Anterior cingulate cortex (tissue), 58 donors: ENCODE results near the gene PHF13.
A peak's percentile ranks its signal among the peaks of the same experiment; 100 is the strongest.

Experiments used
- DNase-seq, 58 donors: peaks; one replicate each; lab custom pipeline; 2025; lab: John Stamatoyannopoulos, UW

The PHF13 gene

DNA sequence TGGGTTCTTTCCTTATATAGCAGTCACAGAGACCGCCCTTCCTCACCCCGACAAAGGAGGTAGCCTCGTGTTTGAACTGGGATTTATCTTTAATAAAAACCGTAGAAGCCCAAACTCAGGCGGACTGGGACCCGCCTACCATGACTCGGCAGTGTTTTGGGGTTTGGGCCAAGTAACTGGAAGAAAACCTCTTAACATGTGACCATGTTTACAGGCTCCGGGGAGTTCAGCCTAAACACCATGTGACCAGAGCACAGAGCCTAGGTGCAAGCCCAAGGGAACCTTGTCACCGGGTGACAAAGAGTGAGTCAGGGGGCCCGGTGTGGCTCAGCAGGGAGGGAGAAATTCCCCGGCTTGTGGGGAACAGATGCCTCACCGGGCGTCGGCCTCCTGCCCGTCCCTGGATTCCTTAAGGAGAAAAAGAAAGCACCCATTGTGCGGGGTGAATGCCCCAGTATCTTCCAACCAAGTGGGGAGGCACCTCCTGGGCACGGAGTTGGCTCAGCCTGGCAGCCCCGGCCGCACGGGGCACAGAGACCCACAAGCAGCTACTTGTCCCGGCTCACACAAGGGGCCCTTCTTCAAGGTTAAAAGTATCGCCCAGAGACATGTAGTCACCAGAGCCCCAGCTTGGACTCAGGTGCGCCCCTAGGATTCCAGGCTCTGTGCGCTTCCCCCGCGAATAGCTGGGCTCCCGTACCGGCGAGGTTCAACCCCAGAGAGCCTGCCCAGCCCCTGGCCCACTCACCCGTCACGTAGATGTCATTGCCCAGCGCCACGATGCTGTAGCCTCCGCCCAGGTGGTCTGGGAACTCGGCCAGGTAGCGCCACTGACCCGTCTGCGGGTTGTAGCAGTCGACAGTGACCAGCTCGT lies 12.2 kb upstream of the PHF13 start:
- DNase-seq = peak in 52 of 58 donors; percentile 26 to 87 (median 67)

DNA sequence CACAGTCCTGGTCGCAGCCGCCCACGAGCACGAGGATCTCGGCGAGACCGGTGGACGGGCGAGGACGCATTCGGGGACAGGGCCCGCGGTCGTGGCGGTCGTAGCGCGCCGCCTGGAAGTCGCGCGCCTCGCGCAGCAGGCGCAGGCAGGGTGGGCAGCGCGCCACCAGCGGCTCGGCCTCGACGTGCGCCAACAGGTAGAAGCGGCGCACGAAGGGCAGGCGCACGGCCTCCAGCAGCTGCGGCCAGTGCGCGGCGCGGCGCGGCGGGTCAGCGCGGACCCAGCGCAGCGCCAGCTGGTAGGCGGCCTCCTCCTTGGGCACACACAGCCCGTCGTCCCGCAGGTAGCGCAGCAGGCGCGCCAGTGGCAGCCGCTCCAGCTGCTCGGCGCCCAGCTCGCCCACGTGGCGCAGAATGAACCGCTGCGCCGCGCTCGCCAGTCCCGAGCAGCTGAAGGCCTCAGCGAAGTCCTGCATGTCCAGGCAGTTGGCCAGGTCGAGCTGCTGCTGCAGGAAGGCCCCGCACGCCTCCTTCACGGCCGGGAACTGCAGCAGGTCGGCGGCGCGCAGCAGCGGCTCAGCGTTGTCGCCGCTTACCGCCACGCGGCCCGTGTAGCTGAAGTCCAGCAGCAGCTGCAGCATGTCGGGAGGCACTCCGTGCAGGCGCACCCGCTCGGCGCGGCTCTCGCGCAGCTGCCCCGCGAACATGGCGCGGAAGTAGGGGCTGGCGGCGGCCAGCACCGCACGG lies 11.4 kb upstream of the PHF13 start:
- DNase-seq = peak in 37 of 58 donors; percentile 33 to 76 (median 60)

DNA sequence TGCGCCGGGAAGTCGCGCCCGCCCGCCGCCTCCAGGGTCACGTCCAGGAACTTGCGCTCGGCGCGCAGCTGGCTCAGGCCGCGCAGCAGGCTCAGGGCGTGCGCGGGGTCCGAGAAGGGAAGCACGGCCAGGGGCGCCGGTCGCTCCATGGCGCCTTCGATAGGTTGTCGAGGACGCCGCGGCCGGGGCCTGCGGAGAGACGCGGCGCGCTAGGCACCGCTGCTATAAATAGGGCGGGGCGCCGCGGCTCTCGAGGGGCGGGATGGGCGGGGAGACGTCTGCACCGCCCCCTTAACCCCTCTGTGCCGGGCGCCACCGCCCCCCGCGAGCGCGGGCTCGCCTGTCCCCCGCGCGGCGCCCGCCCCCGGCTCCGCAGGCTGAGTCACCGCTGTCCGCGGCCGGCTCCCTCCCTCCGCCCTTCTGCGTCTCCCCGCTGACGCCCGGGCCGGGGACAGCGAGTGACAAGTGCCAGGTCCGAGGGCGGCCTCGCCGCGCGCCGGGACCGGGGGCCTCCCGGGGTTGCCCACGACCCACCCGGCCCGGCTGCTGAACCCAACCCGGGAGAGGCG lies 10.8 kb upstream of the PHF13 start, which contains the start of gene KLHL21:
Gene KLHL21, minus strand, starts transcription at position 201 of the 569 bp plus-strand sequence. Its CDS starts 52 bp downstream, at position 149.
- peak in 55 of 58 donors; percentile 43 to 96 (median 87) for DNase-seq

GRCh38 chr1:6603238-6603914 lies 10.2 kb upstream of the PHF13 start:
- DNase-seq = peak in 47 of 58 donors; percentile 23 to 96 (median 82)

GRCh38 chr1:6603915-6604558 lies 9.5 kb upstream of the PHF13 start:
- DNase-seq = peak in 44 of 58 donors; percentile 21 to 75 (median 55)

DNA sequence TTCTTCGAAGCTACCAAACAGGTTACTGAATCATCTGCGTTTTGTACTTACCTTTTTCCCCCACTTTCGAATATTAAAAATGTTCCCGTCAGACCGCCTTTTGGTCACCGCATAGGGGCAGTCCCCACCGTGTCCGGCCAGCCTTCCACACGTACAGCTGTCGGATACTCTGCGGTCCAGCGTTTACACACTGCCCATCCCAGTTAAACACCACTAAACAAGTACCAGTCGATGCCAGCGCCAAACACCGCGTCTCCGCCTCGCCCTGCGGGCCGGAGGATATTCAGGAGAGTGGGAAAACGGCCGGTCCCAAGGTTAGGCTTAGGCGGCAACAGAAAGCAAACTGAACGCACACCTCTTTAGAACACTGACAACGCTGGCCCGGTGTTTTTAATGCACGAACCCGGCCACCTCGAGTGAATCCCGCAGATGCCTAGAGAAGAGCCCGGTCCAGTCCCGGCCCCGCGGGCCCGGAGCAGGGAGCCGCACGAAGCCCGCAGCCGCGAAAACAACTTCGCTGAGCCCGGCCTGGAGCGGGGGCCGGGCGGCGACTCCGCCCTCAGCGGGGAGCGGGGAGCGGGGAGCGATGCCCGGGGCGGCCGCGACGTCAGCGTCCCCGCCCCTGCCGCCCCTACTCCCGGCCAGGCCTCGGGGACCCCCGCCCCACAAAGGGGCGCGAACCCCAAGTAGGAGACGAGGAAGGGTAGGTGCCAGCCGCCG lies 730 bp upstream of the PHF13 start:
- DNase-seq = peak in 22 of 58 donors; percentile 33 to 81 (median 64)

GRCh38 chr1:6614019-6614928 lies 743 bp downstream of the PHF13 start:
- peak in 31 of 58 donors; percentile 13 to 66 (median 35) for DNase-seq

DNA sequence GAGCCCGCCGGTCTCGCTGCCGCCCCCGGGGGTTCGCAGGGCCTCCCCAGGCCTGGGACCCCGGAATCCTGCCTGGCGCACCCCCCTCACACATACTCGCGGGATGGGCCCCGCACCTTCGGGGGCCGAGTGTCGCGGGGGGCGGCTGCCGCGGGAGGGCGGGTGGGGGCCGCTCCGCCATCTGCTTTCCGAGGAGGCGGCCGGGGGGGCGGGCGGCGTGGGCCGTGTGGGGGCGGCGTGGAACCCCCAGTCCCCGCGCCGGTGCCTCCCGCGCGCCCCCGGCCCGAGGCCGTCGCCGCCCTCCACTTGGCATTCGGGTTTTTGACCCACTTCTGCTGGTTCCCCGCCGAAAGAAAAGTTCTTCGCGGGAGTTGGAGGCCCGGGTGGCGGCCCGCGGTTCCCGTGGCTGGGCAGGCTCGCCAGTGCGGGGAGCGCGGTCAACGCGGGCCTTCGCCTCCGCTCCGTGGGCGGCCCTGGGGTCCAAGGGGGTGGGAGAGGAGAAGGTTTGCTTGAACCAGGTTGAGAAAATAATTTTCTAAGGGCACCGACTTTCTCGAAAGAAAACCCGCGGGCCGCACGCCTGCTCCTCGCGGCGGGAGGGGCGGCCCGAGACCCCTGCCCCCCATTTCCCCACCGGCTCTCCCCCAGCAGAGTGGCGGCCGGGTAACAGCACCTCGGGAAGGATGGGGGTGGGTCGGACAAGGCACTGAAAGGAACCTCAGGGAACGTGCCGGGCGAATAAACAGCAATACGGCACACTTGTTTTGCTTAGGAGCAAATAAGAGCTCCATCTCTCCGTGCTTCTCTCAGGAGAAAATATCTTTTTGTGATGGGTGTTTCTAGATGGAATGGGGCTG lies 1.6 kb downstream of the PHF13 start:
- no peak for DNase-seq

DNA sequence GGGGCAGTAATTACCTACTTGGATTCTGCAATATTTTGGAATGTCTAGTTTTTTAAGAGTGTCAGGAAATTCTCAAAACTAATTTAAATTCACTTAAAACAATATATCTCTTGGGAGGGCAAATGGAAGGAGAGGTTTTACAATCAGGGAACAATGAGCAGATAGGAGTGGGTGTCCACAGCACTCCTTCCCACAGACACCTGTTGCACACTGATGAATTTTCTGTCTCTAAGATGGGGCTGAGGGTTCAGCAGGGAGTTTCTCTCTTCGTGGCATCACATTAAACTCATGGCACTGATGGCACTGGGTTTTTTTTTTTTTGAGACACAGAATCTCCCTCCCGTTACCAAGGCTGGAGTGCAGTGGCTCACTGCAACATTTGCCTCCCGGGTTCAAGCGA lies 5.5 kb downstream of the PHF13 start:
- no peak for DNase-seq

GRCh38 chr1:6621429-6622391 lies 8.2 kb downstream of the PHF13 start:
- no peak for DNase-seq

- no peak for DNase-seq
Measured at GRCh38 chr1:6622396-6623152, 9.0 kb downstream of the PHF13 start.

- DNase-seq = no peak
Measured at GRCh38 chr1:6623269-6623965, 9.9 kb downstream of the PHF13 start.

DNA sequence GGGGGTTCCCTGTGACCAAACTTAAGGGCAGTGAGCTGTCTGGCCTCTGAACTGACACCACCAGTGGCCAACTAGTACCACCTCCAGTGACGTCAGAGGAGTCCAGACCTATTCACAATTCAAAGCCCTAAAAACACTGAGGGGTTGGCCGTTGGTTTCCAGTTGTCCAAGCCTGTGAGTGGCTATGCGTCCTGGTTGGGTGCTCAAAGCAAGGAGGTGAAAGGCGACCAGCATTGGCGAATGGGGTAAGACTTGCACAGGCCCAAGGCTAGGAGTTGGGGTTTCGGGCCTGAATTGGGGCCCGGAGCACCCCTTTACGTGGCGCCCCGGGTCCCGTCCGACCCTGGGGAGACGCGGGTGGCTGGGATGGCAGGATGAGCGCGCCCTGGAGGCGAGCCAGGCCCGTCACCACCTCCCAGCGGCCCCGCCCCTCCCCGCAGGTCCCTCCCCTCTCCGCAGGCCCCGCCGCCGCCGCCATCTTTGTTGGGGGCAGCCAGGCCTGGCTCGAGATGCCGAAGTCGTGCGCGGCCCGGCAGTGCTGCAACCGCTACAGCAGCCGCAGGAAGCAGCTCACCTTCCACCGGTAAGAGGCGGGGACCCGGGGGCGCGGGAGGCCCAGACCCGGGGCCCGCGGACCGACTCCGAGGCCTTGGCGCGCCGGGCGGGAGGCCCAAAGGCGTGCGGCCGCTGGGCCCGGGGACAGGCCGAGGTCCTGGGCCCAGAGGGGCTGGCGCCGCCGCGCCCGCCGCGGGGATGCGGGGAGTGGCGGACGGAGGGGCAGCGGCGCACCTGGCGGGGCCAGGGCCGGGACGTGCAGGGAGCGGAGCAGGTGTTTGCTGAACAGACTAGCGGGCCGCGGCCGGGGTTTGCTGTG lies 11.4 kb downstream of the PHF13 start, which contains the start of gene THAP3:
Gene THAP3, plus strand, starts transcription at position 159 of the 874 bp plus-strand sequence. Its CDS starts 351 bp downstream, at position 510.
- peak; percentile 33 to 87 (median 76) for DNase-seq
